Measurements from ENCODE around the gene GTF2IRD1.

Gene GTF2IRD1

GRCh38 chr7:74586258-74587175, 132.8 kb downstream of the GTF2IRD1 start:
- DNase-seq (ENCODE audit: low read depth), result no peak
- TF ChIP-seq CTCF (IDR thresholded peaks at IDR 0.05; ENCODE audit: insufficient read depth, low read depth, low read length, missing control alignments), result no peak
- H3K4me3 ChIP-seq (ENCODE audit: low read length), result no peak overlapping the region

GRCh38 chr7:74587435-74588126, 133.9 kb downstream of the GTF2IRD1 start:
- peak; percentile 87 for DNase-seq (ENCODE audit: low read depth)
- no peak overlapping the region for H3K4me3 ChIP-seq (ENCODE audit: low read length)
- no peak for TF ChIP-seq CTCF (IDR thresholded peaks at IDR 0.05; ENCODE audit: insufficient read depth, low read depth, low read length, missing control alignments)

GRCh38 chr7:74590813-74591212, 137.1 kb downstream of the GTF2IRD1 start:
- no peak for DNase-seq (ENCODE audit: low read depth)
- no peak for TF ChIP-seq CTCF (IDR thresholded peaks at IDR 0.05; ENCODE audit: insufficient read depth, low read depth, low read length, missing control alignments)
- H3K4me3 ChIP-seq (ENCODE audit: low read length), result no peak overlapping the region

DNA sequence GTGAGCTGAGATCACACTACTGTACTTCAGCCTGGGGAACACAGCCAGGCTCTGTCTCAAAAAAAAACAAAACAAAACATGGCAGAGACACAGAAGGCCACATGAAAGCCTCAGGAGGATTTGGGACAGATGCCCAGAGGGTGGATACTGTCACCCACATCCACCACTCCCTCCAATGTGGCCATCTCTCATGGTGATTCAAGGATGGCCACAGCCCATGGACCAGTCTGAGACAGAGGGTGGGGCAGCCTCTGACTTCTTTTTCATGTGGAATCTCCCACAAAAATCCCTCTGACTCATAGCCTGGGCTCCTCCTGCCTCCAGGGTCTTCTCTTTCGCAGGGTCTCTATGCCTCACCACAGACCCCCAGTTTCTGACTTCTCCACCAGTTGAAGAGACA, 144.9 kb downstream of the GTF2IRD1 start:
- no peak overlapping the region for H3K4me3 ChIP-seq (ENCODE audit: low read length)
- no peak for DNase-seq (ENCODE audit: low read depth)
- TF ChIP-seq CTCF (IDR thresholded peaks at IDR 0.05; ENCODE audit: insufficient read depth, low read depth, low read length, missing control alignments), result no peak

DNA sequence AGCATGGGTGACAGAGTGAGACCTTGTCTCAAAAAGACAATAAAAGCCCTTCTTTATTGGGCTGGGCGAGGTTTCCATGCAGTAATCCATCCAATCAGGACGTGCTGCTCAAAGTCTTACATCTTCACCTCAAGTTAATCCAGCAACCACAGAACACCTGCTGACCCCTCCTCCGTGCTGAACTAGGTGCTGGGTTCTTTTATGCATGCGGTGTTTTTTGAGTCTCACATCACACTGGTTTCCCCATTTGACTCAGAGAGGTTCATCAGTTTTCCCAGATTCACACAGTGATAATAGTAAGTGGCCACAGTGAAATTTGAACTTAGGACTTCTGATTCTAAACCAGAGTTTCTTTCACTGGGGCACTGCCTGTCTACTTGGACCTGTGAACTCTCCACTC, 145.5 kb downstream of the GTF2IRD1 start:
- TF ChIP-seq CTCF (IDR thresholded peaks at IDR 0.05; ENCODE audit: insufficient read depth, low read depth, low read length, missing control alignments), result no peak
- H3K4me3 ChIP-seq (ENCODE audit: low read length), result no peak overlapping the region
- no peak for DNase-seq (ENCODE audit: low read depth)

GRCh38 chr7:74604326-74605020, 150.8 kb downstream of the GTF2IRD1 start:
- no peak for DNase-seq (ENCODE audit: low read depth)
- no peak for TF ChIP-seq CTCF (IDR thresholded peaks at IDR 0.05; ENCODE audit: insufficient read depth, low read depth, low read length, missing control alignments)
- H3K4me3 ChIP-seq (ENCODE audit: low read length), result no peak overlapping the region

Data from epithelial cell of esophagus (primary cell).